Skeletal muscle satellite cell (primary cell): Measurements from ENCODE around the gene HSPA9. TPM values are rescaled to one million over a fixed set of nuclear protein-coding genes. Genes with fewer than 3 reads are reported as not detected.
"Not testable (repeated sequence)": the region's sequence is repeated elsewhere in the genome, so short reads cannot be mapped to it uniquely, and the experiment has no call there.

ENCODE experiments used
- H3K27me3 ChIP-seq: 2 replicates; pipeline ENCODE4 v1.7.0; 2013; ENCODE audit warnings: low read length; ENCODE audit not compliant: control insufficient read depth, insufficient read depth
- H3K36me3 ChIP-seq: 2 replicates; pipeline ENCODE4 v1.7.0; 2013; ENCODE audit warnings: mild to moderate bottlenecking, control low read depth, low read length; ENCODE audit not compliant: insufficient read depth
- H3K4me1 ChIP-seq: 2 replicates; pipeline ENCODE4 v1.7.0; 2013; ENCODE audit warnings: low read length; ENCODE audit not compliant: control insufficient read depth, insufficient read depth
- H3K4me2 ChIP-seq: 2 replicates; pipeline ENCODE4 v1.7.0; 2013; ENCODE audit warnings: mild to moderate bottlenecking, low read length
- H3K4me3 ChIP-seq: 2 replicates; pipeline ENCODE4 v1.7.0; 2013; ENCODE audit warnings: low read length
- H3K9ac ChIP-seq: 2 replicates; pipeline ENCODE4 v1.7.0; 2013; ENCODE audit warnings: mild to moderate bottlenecking, low read depth, low read length, moderate library complexity
- H3K9me3 ChIP-seq: replicated peaks from 2 replicates; pipeline ENCODE4 v1.7.0; 2013; ENCODE audit warnings: mild to moderate bottlenecking, control low read depth, low read length
- small RNA-seq: library from RNA; depleted of rRNA; stranded (forward); fragments of <200 nt; gene quantifications from one replicate; pipeline ENCODE3, GENCODE V24; 2012

Gene HSPA9

GRCh38 chr5:138515556-138516245 lies 59.5 kb downstream of the HSPA9 start:
- Histone ChIP-seq H3K27me3 (no peaks in the 10 kb centered on the region), H3K9me3 (no peaks in the 10 kb centered on the region), H3K4me1 (peaks cover 5% of the 10 kb centered on the region), H3K9ac (no peak overlapping the region), H3K36me3 (peaks cover 83% of the 10 kb centered on the region), H3K4me2 (no peak overlapping the region), H3K4me3 (no peak overlapping the region)

- Histone ChIP-seq H3K9ac (no peak overlapping the region), H3K27me3 (no peaks in the 10 kb centered on the region), H3K4me1 (peaks cover 5% of the 10 kb centered on the region), H3K4me3 (no peak overlapping the region), H3K9me3 (no peaks in the 10 kb centered on the region), H3K36me3 (peaks cover 91% of the 10 kb centered on the region), H3K4me2 (no peak overlapping the region)
These were observed 61.2 kb downstream of the HSPA9 start for GRCh38 chr5:138514021-138514420.

- no peak overlapping the region for H3K9ac ChIP-seq
- no peak overlapping the region for H3K4me3 ChIP-seq
- H3K9me3 ChIP-seq: no peaks in the 10 kb centered on the region
- no peaks in the 10 kb centered on the region for H3K27me3 ChIP-seq
- H3K36me3 ChIP-seq: peaks cover 82% of the 10 kb centered on the region
- H3K4me1 ChIP-seq: peaks cover 4% of the 10 kb centered on the region
- no peak overlapping the region for H3K4me2 ChIP-seq
These were observed 66.2 kb downstream of the HSPA9 start for GRCh38 chr5:138508958-138509357.

GRCh38 chr5:138507485-138507884 lies 67.7 kb downstream of the HSPA9 start:
- H3K9ac ChIP-seq, H3K4me1 ChIP-seq, H3K27me3 ChIP-seq, H3K9me3 ChIP-seq, H3K4me3 ChIP-seq, H3K4me2 ChIP-seq: not testable (repeated sequence)
- H3K36me3 ChIP-seq: peaks cover 68% of the 10 kb centered on the region

GRCh38 chr5:138506370-138507306 lies 68.6 kb downstream of the HSPA9 start:
- peaks cover 12% of the 10 kb centered on the region for H3K4me1 ChIP-seq
- peaks cover 62% of the 10 kb centered on the region for H3K36me3 ChIP-seq
- H3K9me3 ChIP-seq: no peaks in the 10 kb centered on the region
- H3K9ac ChIP-seq: no peak overlapping the region
- H3K4me3 ChIP-seq: no peak overlapping the region
- no peaks in the 10 kb centered on the region for H3K27me3 ChIP-seq
- no peak overlapping the region for H3K4me2 ChIP-seq

GRCh38 chr5:138504799-138505198 lies 70.4 kb downstream of the HSPA9 start:
- Histone ChIP-seq H3K36me3 (peaks cover 44% of the 10 kb centered on the region), H3K9ac (no peak overlapping the region), H3K4me2 (no peak overlapping the region), H3K4me3 (no peak overlapping the region), H3K9me3 (no peaks in the 10 kb centered on the region), H3K27me3 (no peaks in the 10 kb centered on the region), H3K4me1 (peaks cover 12% of the 10 kb centered on the region)

Small RNAs within 50 kb of the gene (small RNA-seq; reads per million reads assigned to genes)
- 11.2 reads per million, percentile 91 among the genes with 10 or more reads in this experiment for gene RF00154
- not detected for gene RF01210
- 1,228 reads per million, percentile 99 among the genes with 10 or more reads in this experiment for gene SNORD63
